Measurements from ENCODE around the gene BCL3. TPM values are rescaled to one million over a fixed set of nuclear protein-coding genes. Genes with fewer than 3 reads are reported as not detected.

The BCL3 gene
- total and polyA plus RNA-seq, 2 of the 13 experiments (the other 11 are each of a cell fraction or from before 2014, with no cell fraction given) = 2.3 to 4.0 TPM

- CTCF ChIA-PET (ENCODE audit: low intra/inter-chr PET ratio, low total read pairs) = interaction anchor here (1.0 kb wide), 1 partner anchor 49 kb away, joined by 4 read pairs; no protein-coding TSS in a partner anchor
- H4K20me1 ChIP-seq (ENCODE audit: insufficient read depth, low read length) = no peaks in the 10 kb centered on the region
- peaks cover 82% of the 10 kb centered on the region for H3K4me1 ChIP-seq (ENCODE audit: insufficient read depth, low read length)
- POLR2A ChIA-PET = interaction anchor here (0.6 to 4.9 kb wide), 18 partner anchors 11 to 301 kb away, joined by 3 to 76 read pairs (median 3); partner anchors contain the start of genes BCAM and NECTIN2
- intact Hi-C loops (cut with micrococcal nuclease; ENCODE audit: unreplicated experiment) = loop anchor here (1.0 kb wide), 1 partner anchor 12 kb away; no protein-coding TSS in a partner anchor
- no peaks in the 10 kb centered on the region for H3K27me3 ChIP-seq (ENCODE audit: control insufficient read depth in 1 of 2, insufficient read depth in 2 of 2, low read length in 2 of 2)
- H3K36me3 ChIP-seq (replicated peaks in 1 of 2; ENCODE audit: control insufficient read depth in 1 of 2, insufficient read depth in 2 of 2, low read length in 2 of 2) = no peaks in the 10 kb centered on the region
- DNase-seq (ENCODE audit: low spot score) (peak; percentile 96), ATAC-seq (peak; percentile 76), FAIRE-seq (peak; percentile 88)
- H3K9me3 ChIP-seq (ENCODE audit: low read length) = no peaks in the 10 kb centered on the region
- in situ Hi-C loops (cut with HindIII; ENCODE audit: extremely low pct_ligation_motif_present, low pct_unique_long_range_greater_than_20kb) = loop anchor here (10.0 kb wide), 1 partner anchor 48 kb away; the partner anchor contains the start of gene NECTIN2
- H2AFZ ChIP-seq (ENCODE audit: low read length) = no peak overlapping the region
- H3K9ac ChIP-seq (ENCODE audit: insufficient read depth, low read depth, low read length) = peak overlapping the region; percentile 10; the same call in 1 of the 2 replicates
- WGBS (ENCODE audit: low lambda C conversion rate) = 2% methylated on average over 11 of the region's 12 CpGs
- BruUV-seq (replicated peaks) = no TSS peak
- H3K4me3 ChIP-seq (replicated peaks in 1 of 3; ENCODE audit: insufficient read depth in 1 of 3, low read depth in 2 of 3, low read length in 3 of 3) = peak overlapping the region in 2 of 3 experiments; percentile 18 to 44; a peak in 2 of 6 replicates
- H3K4me2 ChIP-seq (ENCODE audit: low read depth, low read length) = peak overlapping the region; percentile 74
- H3K79me2 ChIP-seq (ENCODE audit: insufficient read depth, low read length) = no peaks in the 10 kb centered on the region
- peak overlapping the region; percentile 85 for H3K27ac ChIP-seq (ENCODE audit: extremely low read length, insufficient read depth, low read length)
- TF ChIP-seq TFDP2 (CRISPR knock-in tag; IDR thresholded peaks at IDR 0.05) (peak; percentile 68), KDM5B (CRISPR knock-in tag; IDR thresholded peaks at IDR 0.05; ENCODE audit: borderline replicate concordance) (no peak), ZNF782 (CRISPR knock-in tag; IDR thresholded peaks at IDR 0.05; ENCODE audit: borderline replicate concordance) (no peak), ZNF280D (CRISPR knock-in tag; IDR thresholded peaks at IDR 0.05) (peak; percentile 41; the same call in 1 of the 2 replicates), ZNF280B (CRISPR knock-in tag; IDR thresholded peaks at IDR 0.05; ENCODE audit: borderline replicate concordance) (no peak), ZHX1 (CRISPR knock-in tag; IDR thresholded peaks at IDR 0.05; ENCODE audit: low read depth) (no peak), ZNF629 (CRISPR knock-in tag; conservative IDR thresholded peaks at IDR 0.05) (no peak), ASH2L (IDR thresholded peaks at IDR 0.05; ENCODE audit: insufficient read length, low read depth, low read length) (peak; percentile 58)
These were observed 48.2 kb downstream of the BCL3 start for GRCh38 chr19:44796701-44797115.
